A549 (cell line): Measurements from ENCODE around the gene CD300C. TPM values are rescaled to one million over a fixed set of nuclear protein-coding genes. Genes with fewer than 3 reads are reported as not detected.

ENCODE experiments used
- ATAC-seq, 2 experiments: fragments of 200-7000 bp in 1 of 2; fragments of >200 bp in 1 of 2; cut with Nextera tagmentation in 1 of 2; cut with Tn5 transposase in 1 of 2; 3 replicates each; pipeline versions ENCODE4 v1.8.0 to v1.9.1; 2018 to 2020; ENCODE audit warnings: mild to moderate bottlenecking in 1 of 2, moderate library complexity in 1 of 2
- CTCF ChIA-PET: fragments of 300-600 bp; sonication (Branson Sonifier 250); formaldehyde crosslinking; extraction: SDS; loops from one replicate; lab custom pipeline; 2021; ENCODE audit warnings: antibody characterized with exemption, inconsistent platforms; lab: Yijun Ruan, JAX
- POLR2A ChIA-PET: fragments of 350-600 bp; formaldehyde crosslinking; extraction: SDS; loops from one replicate; lab custom pipeline; 2021; ENCODE audit warnings: antibody characterized with exemption, inconsistent platforms; lab: Yijun Ruan, JAX
- DNase-seq, 2 experiments: peaks; one replicate each; pipeline versions ENCODE4 v3.0.0 to v3.0.0-alpha.2; 2011 to 2016; ENCODE audit warnings: low read depth in 1 of 2, low spot score in 1 of 2
- FAIRE-seq: peaks from 2 replicates; lab custom pipeline; 2011; peaks lifted over from hg19 to GRCh38; lab: Jason Lieb, UNC
- H3K27ac ChIP-seq, 2 experiments: fragments of >200 bp; sonication (Bioruptor Twin); formaldehyde crosslinking; 3 replicates each; pipeline ENCODE4 v1.5.1; 2016 to 2017
- H3K4me1 ChIP-seq: fragments of >200 bp; sonication (Bioruptor Twin); formaldehyde crosslinking; 3 replicates; pipeline ENCODE4 v1.6.1; 2016
- H3K4me2 ChIP-seq: fragments of >200 bp; sonication (Bioruptor Twin); formaldehyde crosslinking; 3 replicates; pipeline ENCODE4 v1.6.1; 2016
- H3K4me3 ChIP-seq: fragments of >200 bp; sonication (Bioruptor Twin); formaldehyde crosslinking; 3 replicates; pipeline ENCODE4 v1.5.1; 2016
- H3K9me3 ChIP-seq: fragments of >200 bp; sonication (Bioruptor Twin); formaldehyde crosslinking; 3 replicates; pipeline ENCODE4 v1.6.1; 2016
- ATOH8 ChIP-seq: fragments of 250-450 bp; sonication (Bioruptor Pico); IDR thresholded peaks from 2 replicates; pipeline ENCODE4 v1.5.0; 2020; ENCODE audit warnings: low read depth, mild to moderate bottlenecking, moderate library complexity
- CEBPB ChIP-seq, 2 experiments: fragments of >200 bp in 1 of 2; sonication (Bioruptor Twin) in 1 of 2; formaldehyde crosslinking in 1 of 2; IDR thresholded peaks; 2 replicates each; pipeline ENCODE4 v1.6.1; 2012 to 2016
- CHD2 ChIP-seq: fragments of 150-350 bp; IDR thresholded peaks from 2 replicates; pipeline ENCODE4 v1.6.1; 2014; ENCODE audit warnings: low read length; ENCODE audit not compliant: partially characterized antibody
- EHF ChIP-seq: fragments of 250-450 bp; sonication (Bioruptor Pico); IDR thresholded peaks from 2 replicates; pipeline ENCODE4 v1.5.0; 2020; ENCODE audit warnings: mild to moderate bottlenecking
- ESRRA ChIP-seq: fragments of 150-350 bp; IDR thresholded peaks from 2 replicates; pipeline ENCODE4 v1.6.1; 2014; ENCODE audit warnings: mild to moderate bottlenecking, low read length, borderline replicate concordance
- HDAC2 ChIP-seq: fragments of 200-600 bp; sonication (generic); IDR thresholded peaks from 2 replicates; pipeline ENCODE4 v1.6.1; 2016
- HOXB5 ChIP-seq: fragments of 250-450 bp; sonication (Bioruptor Pico); IDR thresholded peaks from 2 replicates; pipeline ENCODE4 v1.5.0; 2020; ENCODE audit warnings: mild to moderate bottlenecking, moderate library complexity
- KDM5A ChIP-seq: fragments of 200-600 bp; sonication (generic); IDR thresholded peaks from 2 replicates; pipeline ENCODE4 v1.6.1; 2016; ENCODE audit warnings: antibody characterized with exemption, mild to moderate bottlenecking
- NFE2L2 ChIP-seq: fragments of 150-350 bp; conservative IDR thresholded peaks from 2 replicates; pipeline ENCODE4 v1.6.1; 2014; ENCODE audit warnings: low read length
- NR3C1 ChIP-seq: fragments of >200 bp; sonication (Bioruptor Twin); formaldehyde crosslinking; IDR thresholded peaks from 3 replicates; pipeline ENCODE4 v1.6.1; 2017
- POLR2A ChIP-seq: IDR thresholded peaks from 2 replicates; pipeline ENCODE4 v1.6.1; 2012; ENCODE audit warnings: mild to moderate bottlenecking, low read length
- RCOR1 ChIP-seq: fragments of 150-350 bp; IDR thresholded peaks from 2 replicates; pipeline ENCODE4 v1.6.1; 2014; ENCODE audit warnings: antibody characterized with exemption, low read length, low read depth
- SMC3 ChIP-seq: fragments of >200 bp; sonication (Bioruptor Twin); formaldehyde crosslinking; IDR thresholded peaks from 3 replicates; pipeline ENCODE4 v1.6.1; 2018; ENCODE audit warnings: inconsistent platforms
- SREBF2 ChIP-seq: fragments of 450-650 bp; IDR thresholded peaks from 2 replicates; pipeline ENCODE4 v1.6.1; 2014; ENCODE audit warnings: mild to moderate bottlenecking, moderate library complexity
- ZC3H11A ChIP-seq: fragments of 450-650 bp; IDR thresholded peaks from 2 replicates; pipeline ENCODE4 v1.6.1; 2014; ENCODE audit warnings: antibody characterized with exemption, mild to moderate bottlenecking
- ZNF302 ChIP-seq: fragments of 250-450 bp; sonication (Bioruptor Pico); IDR thresholded peaks from 2 replicates; pipeline ENCODE4 v1.9.0; 2021; ENCODE audit warnings: inconsistent platforms, mild to moderate bottlenecking, moderate library complexity
- WGBS: methylation state at CpG from one replicate; pipeline ENCODE4 v1.1.6; 2017; ENCODE audit errors: missing lambda C conversion rate; 5-methylcytosine and 5-hydroxymethylcytosine counted together
- polyA plus RNA-seq, 4 experiments: library from polyadenylated mRNA; depleted of rRNA in 3 of 4; stranded (reverse); fragments of >200 nt; fragmentation: RNase III in 1 of 4; extraction: RNeasy Plus Mini Kit Qiagen cat#74134 plus additional on column Dnase treatment in 1 of 4; gene quantifications; 2 replicates in 3 of 4; 3 replicates in 1 of 4; pipeline ENCODE4 v1.2.3, GENCODE V29; 2011 to 2017
- TF ChIP-seq, protein P1 (sequence below): fragments of 250-450 bp; sonication (Bioruptor Pico); IDR thresholded peaks from 2 replicates; pipeline ENCODE4 v1.5.0; 2021; ENCODE audit warnings: mild to moderate bottlenecking, moderate library complexity, borderline replicate concordance

CD300C gene
- polyA plus RNA-seq, 2 of the 4 experiments (the other 2 are of a cell fraction), result not detected

DNA sequence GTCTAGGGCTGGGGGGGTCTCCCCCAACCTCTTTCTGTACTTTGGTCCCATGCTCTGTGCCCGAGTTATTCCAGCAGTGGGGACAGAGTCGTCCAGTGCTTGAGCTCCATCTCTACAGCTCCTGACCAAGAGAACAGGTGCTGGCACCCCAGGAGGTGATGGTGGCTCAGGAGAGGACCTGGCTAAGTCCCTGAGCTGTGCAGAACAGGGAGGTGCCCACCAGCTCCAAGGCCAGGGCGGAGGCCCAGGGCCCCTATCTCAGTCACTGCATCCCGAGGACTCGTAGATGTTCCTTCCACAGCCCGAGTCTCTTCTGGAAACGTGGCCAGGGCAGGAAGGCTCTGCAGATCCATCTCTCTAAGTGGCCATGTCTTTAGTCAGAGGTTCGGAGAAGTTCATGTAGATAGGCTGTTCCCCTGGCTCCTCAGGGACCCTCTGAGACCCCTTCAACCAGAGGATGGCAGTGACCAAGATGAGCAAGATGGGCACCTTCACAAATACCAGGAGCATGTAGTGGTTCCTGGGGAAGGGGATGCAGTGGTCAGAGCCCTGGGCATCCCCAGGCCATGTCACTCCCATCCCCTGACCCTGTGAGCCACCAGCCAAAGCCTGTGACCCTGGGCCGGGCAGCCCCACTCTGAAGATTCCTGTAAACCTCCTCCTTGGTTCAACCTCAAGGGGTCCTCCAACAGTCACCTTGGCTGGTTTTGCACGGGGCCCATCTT, 23.4 kb downstream of the CD300C start:
- CTCF ChIA-PET, result interaction anchor here (1.2 to 2.7 kb wide), 4 partner anchors 9 to 143 kb away, joined by 3 to 14 read pairs (median 7); partner anchors contain the start of gene CD300LB

DNA sequence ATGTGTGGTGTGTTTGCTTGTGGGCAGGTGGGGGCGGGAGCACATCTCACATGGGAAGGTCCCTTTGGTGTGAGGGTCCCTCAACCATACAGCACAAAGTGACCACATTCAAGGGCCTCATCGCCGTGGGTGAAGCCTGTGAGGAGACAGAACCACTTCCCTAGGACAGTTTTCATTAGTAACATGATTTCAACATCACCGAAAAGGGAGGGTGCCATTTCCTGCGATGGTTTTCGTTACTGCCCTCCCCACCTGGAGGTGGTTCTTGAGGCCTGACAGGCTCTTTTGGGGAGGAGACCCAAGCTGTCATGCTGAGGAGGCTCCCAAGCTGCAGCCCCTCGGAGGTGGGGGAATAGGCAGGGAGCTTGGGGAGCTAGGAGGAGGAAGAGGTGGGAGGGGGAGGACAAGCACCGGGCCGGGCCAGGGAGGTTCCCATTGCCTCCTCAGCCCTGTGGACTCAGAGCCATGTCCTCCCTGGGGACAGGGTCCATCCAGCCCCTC, 24.2 kb downstream of the CD300C start:
- ChIA-PET CTCF (interaction anchor here (0.8 to 2.7 kb wide), 5 partner anchors 9 to 142 kb away, joined by 3 to 14 read pairs (median 7); partner anchors contain the start of gene CD300LB), POLR2A (no interaction called here)
- Histone ChIP-seq H3K4me3 (no peak overlapping the region), H3K27ac (no peak overlapping the region), H3K4me2 (no peak overlapping the region), H3K9me3 (0 out of 3 replicates have a peak, but pooled peaks cover 5% of the 10 kb centered on the region), H3K4me1 (no peaks in the 10 kb centered on the region)
- WGBS, result 68% methylated on average over 9 of the region's 9 CpGs
- FAIRE-seq (no peak), DNase-seq (no peak), ATAC-seq (no peak)
- TF ChIP-seq ESRRA (no peak), CHD2 (no peak), ZNF302 (CRISPR knock-in tag) (no peak), EHF (CRISPR knock-in tag) (no peak), CEBPB (IDR thresholded peaks at IDR 0.05) (no peak), HDAC2 (no peak), SMC3 (no peak), ATOH8 (CRISPR knock-in tag) (no peak), POLR2A (no peak), NR3C1 (no peak), NFE2L2 (no peak), RCOR1 (no peak), HOXB5 (CRISPR knock-in tag) (no peak)
- TF ChIP-seq, protein P1, sequence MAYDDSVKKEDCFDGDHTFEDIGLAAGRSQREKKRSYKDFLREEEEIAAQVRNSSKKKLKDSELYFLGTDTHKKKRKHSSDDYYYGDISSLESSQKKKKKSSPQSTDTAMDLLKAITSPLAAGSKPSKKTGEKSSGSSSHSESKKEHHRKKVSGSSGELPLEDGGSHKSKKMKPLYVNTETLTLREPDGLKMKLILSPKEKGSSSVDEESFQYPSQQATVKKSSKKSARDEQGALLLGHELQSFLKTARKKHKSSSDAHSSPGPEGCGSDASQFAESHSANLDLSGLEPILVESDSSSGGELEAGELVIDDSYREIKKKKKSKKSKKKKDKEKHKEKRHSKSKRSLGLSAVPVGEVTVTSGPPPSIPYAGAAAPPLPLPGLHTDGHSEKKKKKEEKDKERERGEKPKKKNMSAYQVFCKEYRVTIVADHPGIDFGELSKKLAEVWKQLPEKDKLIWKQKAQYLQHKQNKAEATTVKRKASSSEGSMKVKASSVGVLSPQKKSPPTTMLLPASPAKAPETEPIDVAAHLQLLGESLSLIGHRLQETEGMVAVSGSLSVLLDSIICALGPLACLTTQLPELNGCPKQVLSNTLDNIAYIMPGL, result no peak

More for the DNA sequence above, 23.4 kb downstream of the CD300C start:
- no peak for TF ChIP-seq KDM5A
- no peak for TF ChIP-seq SREBF2
- no peak for TF ChIP-seq ZC3H11A
- no peak for TF ChIP-seq ESRRA
- TF ChIP-seq, protein P1, result no peak
- no peak for TF ChIP-seq SMC3
- no peak for TF ChIP-seq CHD2
- TF ChIP-seq, all 56 proteins: peak for 0
- 39% methylated on average over 10 of the region's 10 CpGs for WGBS
- Histone ChIP-seq H3K4me1 (no peaks in the 10 kb centered on the region), H3K9me3 (0 out of 3 replicates have a peak, but pooled peaks cover 5% of the 10 kb centered on the region), H3K4me2 (no peak overlapping the region), H3K27ac (no peak overlapping the region), H3K4me3 (no peak overlapping the region)
- no peak for FAIRE-seq
- no peak for DNase-seq
- ATAC-seq, result no peak
- POLR2A ChIA-PET, result no interaction called here
